ENCODE data around the gene SIGLEC5. TPM values are rescaled to one million over a fixed set of nuclear protein-coding genes. Genes with fewer than 3 reads are reported as not detected.

The SIGLEC5 gene
- total and polyA plus RNA-seq, 2 of the 8 experiments (the other 6 are each of a cell fraction or from before 2014, with no cell fraction given), result not detected

DNA sequence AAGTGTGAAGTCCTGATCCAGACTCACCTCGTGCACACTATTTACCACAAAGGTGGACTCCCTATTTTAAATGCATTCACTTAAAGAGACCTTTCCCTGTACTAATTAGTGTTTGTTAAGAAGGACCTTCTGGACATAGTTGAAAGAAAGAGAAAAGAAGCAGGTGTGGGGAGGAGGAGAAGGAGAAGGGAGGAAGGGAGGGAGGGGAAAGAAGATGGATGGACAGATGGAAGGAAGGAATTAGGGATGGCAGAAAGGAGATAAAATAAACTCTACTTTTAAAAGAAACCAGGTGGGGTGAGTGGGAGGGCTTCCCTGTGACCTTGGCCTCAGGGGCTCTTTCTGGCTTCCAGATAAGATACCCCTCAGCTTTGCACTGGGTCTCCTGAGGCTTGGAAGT is 37.7 kb downstream of the SIGLEC5 start:
- Histone ChIP-seq H3K56ac (replicated peaks; ENCODE audit: insufficient read length, low read depth, low read length) (no peak overlapping the region), H2AK5ac (ENCODE audit: low read depth, low read length) (no peak overlapping the region)
- POLR2A ChIA-PET (ENCODE audit: partially characterized antibody), result no interaction called here
- TF ChIP-seq CTBP2 (IDR thresholded peaks at IDR 0.05; ENCODE audit: borderline replicate concordance, insufficient read depth, insufficient read length, low read length) (no peak), CBX8 (IDR thresholded peaks at IDR 0.05; ENCODE audit: borderline replicate concordance, low read depth, low read length) (no peak), CBX5 (IDR thresholded peaks at IDR 0.05; ENCODE audit: low read depth, low read length) (no peak), ZNF274 (IDR thresholded peaks at IDR 0.05; ENCODE audit: borderline replicate concordance, extremely low read depth, low read length) (no peak), SAP30 (IDR thresholded peaks at IDR 0.05; ENCODE audit: insufficient read depth, insufficient replicate concordance, low read length) (no peak), TEAD4 (IDR thresholded peaks at IDR 0.05; ENCODE audit: low read depth, low read length) (no peak), HDAC2 (IDR thresholded peaks at IDR 0.05; ENCODE audit: borderline replicate concordance in 1 of 2, low read depth in 2 of 2, low read length in 2 of 2) (no peak), SIN3A (conservative IDR thresholded peaks at IDR 0.05 in 1 of 2, IDR thresholded peaks at IDR 0.05 in 1 of 2; ENCODE audit: low read depth in 1 of 2, low read length in 2 of 2) (no peak), POLR2AphosphoS5 (IDR thresholded peaks at IDR 0.05; ENCODE audit: low read depth, low read length) (no peak)
- TF ChIP-seq, protein P1, sequence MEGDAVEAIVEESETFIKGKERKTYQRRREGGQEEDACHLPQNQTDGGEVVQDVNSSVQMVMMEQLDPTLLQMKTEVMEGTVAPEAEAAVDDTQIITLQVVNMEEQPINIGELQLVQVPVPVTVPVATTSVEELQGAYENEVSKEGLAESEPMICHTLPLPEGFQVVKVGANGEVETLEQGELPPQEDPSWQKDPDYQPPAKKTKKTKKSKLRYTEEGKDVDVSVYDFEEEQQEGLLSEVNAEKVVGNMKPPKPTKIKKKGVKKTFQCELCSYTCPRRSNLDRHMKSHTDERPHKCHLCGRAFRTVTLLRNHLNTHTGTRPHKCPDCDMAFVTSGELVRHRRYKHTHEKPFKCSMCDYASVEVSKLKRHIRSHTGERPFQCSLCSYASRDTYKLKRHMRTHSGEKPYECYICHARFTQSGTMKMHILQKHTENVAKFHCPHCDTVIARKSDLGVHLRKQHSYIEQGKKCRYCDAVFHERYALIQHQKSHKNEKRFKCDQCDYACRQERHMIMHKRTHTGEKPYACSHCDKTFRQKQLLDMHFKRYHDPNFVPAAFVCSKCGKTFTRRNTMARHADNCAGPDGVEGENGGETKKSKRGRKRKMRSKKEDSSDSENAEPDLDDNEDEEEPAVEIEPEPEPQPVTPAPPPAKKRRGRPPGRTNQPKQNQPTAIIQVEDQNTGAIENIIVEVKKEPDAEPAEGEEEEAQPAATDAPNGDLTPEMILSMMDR (IDR thresholded peaks at IDR 0.05; ENCODE audit: control extremely low read depth in 1 of 3, insufficient read depth in 1 of 3, low read depth in 1 of 3, low read length in 3 of 3), result no peak

More for the DNA sequence above, 37.7 kb downstream of the SIGLEC5 start:
- FAIRE-seq (no peak), DNase-seq (ENCODE audit: low read depth in 1 of 2, low spot score in 2 of 2) (no peak)
- H3K27ac ChIP-seq (ENCODE audit: low read depth, low read length), result no peak overlapping the region
- H3K9me3 ChIP-seq (ENCODE audit: insufficient read depth in 2 of 2, low read depth in 1 of 2, low read length in 1 of 2), result peaks cover 9% of the 10 kb centered on the region in 2 experiments
- H3K23me2 ChIP-seq (ENCODE audit: low read depth, low read length), result peaks cover 9% of the 10 kb centered on the region
- H3K79me2 ChIP-seq (ENCODE audit: control insufficient read depth in 1 of 2, insufficient read depth in 2 of 2, low read length in 2 of 2), result no peaks in the 10 kb centered on the region
- H3K4ac ChIP-seq (replicated peaks; ENCODE audit: insufficient read length, low read depth, low read length), result no peak overlapping the region
- H3K27me3 ChIP-seq (replicated peaks in 1 of 4; ENCODE audit: control insufficient read depth in 3 of 4, extremely low read depth in 1 of 4, insufficient read depth in 3 of 4, low read length in 3 of 4), result 0 out of 7 replicates have a peak, but pooled peaks cover 0 to 2% (median 0%) of the 10 kb centered on the region in 4 experiments
- H4K20me1 ChIP-seq (replicated peaks in 1 of 2; ENCODE audit: control insufficient read depth in 1 of 2, insufficient read depth in 2 of 2, low read length in 2 of 2), result no peaks in the 10 kb centered on the region
- CTCF ChIA-PET (ENCODE audit: partially characterized antibody), result no interaction called here
- WGBS, 2 experiments (ENCODE audit: extremely low coverage in 1 of 2, insufficient coverage in 1 of 2, insufficient read length in 1 of 2, insufficient replicate concordance in 2 of 2, low coverage in 1 of 2, low lambda C conversion rate in 2 of 2, missing lambda C conversion rate in 1 of 2), result 89% methylated on average over 1 of the region's 1 CpG; no CpG with 5 or more reads in 1 of the 2 experiments
- H3K18ac ChIP-seq (ENCODE audit: extremely low read depth, low read length), result no peak overlapping the region
- H4K8ac ChIP-seq (ENCODE audit: extremely low read depth, insufficient read depth, low read length), result no peak overlapping the region
- H3K14ac ChIP-seq (ENCODE audit: insufficient read length), result no peak overlapping the region
- H3K4me2 ChIP-seq (ENCODE audit: insufficient read depth in 1 of 2, low read depth in 2 of 2, low read length in 2 of 2), result no peak overlapping the region; a peak in 1 of 4 replicates
- peaks cover 0 to 7% (median 4%) of the 10 kb centered on the region in 4 experiments; a peak in 4 of 7 replicates for H3K4me1 ChIP-seq (replicated peaks in 1 of 4; ENCODE audit: control insufficient read depth in 3 of 4, insufficient read depth in 4 of 4, low read length in 3 of 4)
- no peak overlapping the region for H2BK120ac ChIP-seq (replicated peaks; ENCODE audit: low read depth, low read length)
- H3K4me3 ChIP-seq (ENCODE audit: extremely low read depth in 1 of 4, insufficient read depth in 2 of 4, low read depth in 3 of 4, low read length in 4 of 4), result no peak overlapping the region
- H3K36me3 ChIP-seq (ENCODE audit: control insufficient read depth in 2 of 4, insufficient read depth in 4 of 4, low read length in 3 of 4), result peaks cover 0 to 8% (median 2%) of the 10 kb centered on the region in 4 experiments; a peak in 5 of 8 replicates
- H2BK5ac ChIP-seq (ENCODE audit: low read depth, low read length), result no peak overlapping the region
- H4K5ac ChIP-seq (ENCODE audit: insufficient read length, low read depth, low read length), result no peak overlapping the region
- H3K9ac ChIP-seq (replicated peaks in 1 of 4; ENCODE audit: extremely low read depth in 1 of 4, low read depth in 3 of 4, low read length in 3 of 4), result no peak overlapping the region
- H2BK15ac ChIP-seq (ENCODE audit: low read length), result no peak overlapping the region
- H3K79me1 ChIP-seq (ENCODE audit: low read depth, low read length), result no peaks in the 10 kb centered on the region
- no peak overlapping the region for H2AFZ ChIP-seq (ENCODE audit: low read length)
- no peak overlapping the region for H2BK12ac ChIP-seq (ENCODE audit: low read depth, low read length)
- no peak overlapping the region for H4K91ac ChIP-seq (replicated peaks; ENCODE audit: insufficient read length, low read length)
- H2BK20ac ChIP-seq (ENCODE audit: low read length), result no peak overlapping the region
- H3K23ac ChIP-seq (ENCODE audit: insufficient read length), result no peak overlapping the region
